ENCODE measurements around the gene SMPD4.

- no peak for TF ChIP-seq CTCF (IDR thresholded peaks at IDR 0.05)
- no peak for TF ChIP-seq EP300 (IDR thresholded peaks at IDR 0.05)
Measured at GRCh38 chr2:130190237-130190636, 8.8 kb upstream of the SMPD4 start.
